NCI-H1092 (cell line): ENCODE measurements around the gene ESR2.

Experiments
- DNase-seq: peaks from one replicate; lab custom pipeline; 2025; lab: John Stamatoyannopoulos, UW

The ESR2 gene

GRCh38 chr14:64035143-64035542 lies 259.0 kb downstream of the ESR2 start:
- DNase-seq = no peak
